ENCODE data around the gene GNLY.

DNA sequence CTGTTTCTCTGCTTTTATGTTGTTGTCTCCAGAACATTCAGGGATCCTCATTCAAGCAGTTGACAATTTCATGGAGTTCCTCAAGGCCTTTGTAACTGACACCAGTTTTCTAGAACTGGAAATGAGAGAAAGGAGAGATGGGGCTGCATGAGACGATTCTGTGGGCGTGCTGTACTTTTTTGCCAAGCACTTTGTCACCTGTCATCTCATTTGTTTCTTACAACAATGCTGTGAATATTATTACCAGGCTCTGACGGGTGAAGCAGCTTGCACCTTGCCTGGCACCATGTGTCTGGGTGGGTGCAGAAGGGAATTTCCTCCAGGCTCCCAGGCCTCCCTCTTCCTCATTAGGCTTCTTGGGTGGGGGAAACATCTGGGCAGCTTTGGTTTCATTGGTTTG is 37.4 kb downstream of the GNLY start:
- TF ChIP-seq TAF1 (IDR thresholded peaks at IDR 0.05; ENCODE audit: borderline replicate concordance, low read depth, low read length): no peak
- no peak for TF ChIP-seq POLR2A (IDR thresholded peaks at IDR 0.05; ENCODE audit: low read depth, low read length)
- TF ChIP-seq POLR2AphosphoS5 (IDR thresholded peaks at IDR 0.05; ENCODE audit: low read depth, low read length): no peak
